ENCODE data around the gene GUCA2B.

GUCA2B gene

DNA sequence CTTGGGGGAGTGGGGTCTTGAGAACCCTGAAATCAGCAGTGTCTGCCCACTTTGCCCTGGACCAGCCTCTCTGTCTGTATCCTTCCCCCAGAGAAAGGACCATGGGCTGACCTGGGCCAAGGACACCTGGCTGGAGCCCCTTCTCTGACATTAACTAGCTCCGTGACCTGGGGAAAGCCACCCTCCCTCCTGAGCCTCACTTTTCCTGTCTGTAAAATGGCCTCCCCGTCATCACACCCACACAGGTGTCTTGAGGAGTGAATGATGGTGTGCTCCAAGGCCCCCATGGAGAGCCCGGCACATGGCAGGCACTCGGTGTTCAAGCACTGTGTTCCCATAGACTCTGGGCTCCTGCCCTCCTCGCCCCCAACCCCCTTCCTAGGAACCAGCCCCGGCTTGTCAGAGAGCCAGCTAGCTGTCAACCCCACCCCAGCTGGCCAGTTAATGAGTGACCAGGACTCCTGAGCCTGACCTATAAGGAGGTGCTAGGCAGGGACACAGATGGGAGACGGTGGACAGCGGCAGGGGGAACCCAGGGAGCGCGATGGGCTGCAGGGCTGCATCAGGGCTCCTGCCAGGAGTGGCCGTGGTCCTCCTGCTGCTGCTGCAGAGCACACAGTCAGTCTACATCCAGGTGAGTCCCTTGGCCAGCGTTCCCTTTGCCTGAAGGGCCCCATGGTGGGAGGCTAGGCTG lies at the start of gene GUCA2B:
Gene GUCA2B, plus strand, starts transcription at position 504 of the 694 bp plus-strand sequence. Its CDS starts 41 bp downstream, at position 545.
- no peak for DNase-seq (ENCODE audit: low spot score)

DNA sequence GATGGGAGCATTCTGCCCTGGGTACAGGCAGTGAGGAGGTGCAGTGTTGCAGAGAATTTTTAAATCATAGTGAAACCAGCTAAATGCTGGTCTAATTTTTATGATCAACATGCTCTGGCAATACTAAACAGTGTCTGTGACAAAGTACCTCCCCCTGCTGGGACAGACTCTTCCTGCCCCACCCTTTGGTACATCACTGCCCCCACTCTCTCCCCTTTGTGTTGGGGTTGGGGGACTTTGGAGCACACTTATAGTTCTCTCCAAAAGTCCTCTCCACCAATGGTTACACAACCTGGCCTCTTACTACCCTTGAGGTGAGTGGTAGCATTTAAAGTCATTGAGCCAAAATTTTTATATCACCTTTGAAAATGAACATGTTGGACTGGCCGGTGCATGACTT lies 48.2 kb upstream of the GUCA2B start:
- no peak for DNase-seq (ENCODE audit: low spot score)

DNA sequence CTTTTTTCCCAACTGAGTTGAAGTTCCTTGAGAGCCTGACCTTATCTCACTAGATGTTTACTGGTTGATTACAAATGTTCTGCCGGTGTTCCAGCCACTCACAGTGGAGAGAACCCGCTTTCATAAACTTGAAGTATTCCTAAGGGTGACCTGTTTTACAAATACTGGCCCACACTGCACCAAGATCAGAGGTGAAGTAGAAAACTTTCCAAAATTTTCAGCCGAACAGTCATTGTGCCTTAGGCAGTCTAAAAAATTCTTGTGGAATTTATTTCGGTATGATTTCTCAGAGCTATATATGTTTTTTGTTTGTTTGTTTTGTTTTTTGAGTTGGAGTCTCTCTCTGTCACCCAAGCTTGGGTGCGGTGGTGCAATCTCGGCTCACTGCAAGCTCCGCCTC lies 44.9 kb upstream of the GUCA2B start:
- DNase-seq (ENCODE audit: low spot score): no peak

DNA sequence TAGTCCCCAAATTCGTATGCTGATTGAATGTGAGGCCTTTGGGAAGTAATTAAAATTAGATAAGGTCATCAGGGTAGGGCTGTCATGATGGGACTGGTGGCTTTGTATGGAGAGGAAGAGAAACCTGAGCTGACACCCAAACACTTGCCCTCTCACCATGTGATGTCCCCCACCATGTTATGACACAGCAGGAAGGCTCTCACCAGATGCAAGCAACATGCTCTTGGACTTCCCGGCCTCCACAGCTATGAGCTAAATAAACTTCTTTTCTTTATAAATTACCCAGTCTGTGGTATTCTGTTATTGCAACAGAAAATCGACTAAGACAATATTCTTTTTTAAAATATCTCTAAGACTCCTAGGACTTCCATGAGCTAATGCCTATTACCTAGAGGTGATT lies 43.6 kb upstream of the GUCA2B start:
- DNase-seq (ENCODE audit: low spot score): no peak

DNA sequence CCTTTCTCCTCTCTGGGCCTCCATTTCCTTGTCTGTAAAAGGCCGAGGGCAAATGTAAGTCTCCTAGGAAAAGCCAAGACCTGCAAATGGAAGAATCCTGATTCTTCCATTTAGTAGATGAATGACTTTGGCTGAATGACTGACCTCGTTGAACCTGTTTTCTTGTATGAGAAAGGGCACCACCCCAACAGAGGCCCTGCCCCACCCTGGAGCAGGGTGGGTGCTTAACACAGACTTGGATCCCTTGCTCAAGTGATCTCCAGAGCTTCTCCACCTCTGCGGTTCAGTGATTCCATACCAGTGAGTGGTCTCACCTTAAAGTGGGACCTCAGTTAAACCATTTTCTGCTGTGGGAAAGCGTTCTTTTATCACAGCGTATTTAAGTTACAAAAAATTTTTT lies 39.0 kb upstream of the GUCA2B start:
- no peak for DNase-seq (ENCODE audit: low spot score)

DNA sequence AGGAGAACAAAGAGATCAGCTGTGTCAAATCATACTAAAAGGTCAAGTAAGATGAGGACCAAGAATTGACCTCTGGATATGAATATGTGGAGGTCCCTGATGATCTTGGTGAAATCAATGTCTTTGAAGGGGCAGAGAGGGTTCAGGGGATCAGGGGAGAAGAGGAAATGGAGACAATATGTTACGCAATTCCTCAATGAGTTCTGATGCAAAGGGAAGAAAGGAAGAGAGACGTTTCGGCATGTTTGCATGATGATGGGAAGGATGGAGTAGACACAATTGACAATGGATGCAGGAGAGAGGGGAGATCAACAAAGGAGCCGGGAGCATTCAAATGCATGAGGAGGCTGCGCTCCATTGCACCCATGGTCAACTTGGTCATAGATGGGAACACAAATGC lies 36.0 kb upstream of the GUCA2B start:
- no peak for DNase-seq (ENCODE audit: low spot score)

DNA sequence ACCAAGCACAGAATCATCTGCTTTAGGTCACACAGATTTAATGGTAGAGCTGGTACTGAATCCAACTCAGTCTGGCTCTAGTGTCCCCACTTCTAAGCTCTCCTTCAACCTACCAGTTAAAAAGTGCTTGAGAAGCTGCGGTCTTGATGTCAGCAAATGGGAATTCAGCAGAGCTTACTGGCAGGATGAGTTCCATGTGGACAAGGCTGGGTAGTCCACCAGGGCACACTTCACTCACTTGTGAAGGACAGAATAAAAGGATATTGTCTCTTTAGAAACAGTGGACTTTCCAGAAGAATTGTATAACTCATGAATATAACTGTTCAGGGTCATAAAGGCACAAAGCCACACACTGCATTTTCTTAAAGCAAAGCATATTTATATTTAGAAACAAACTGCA lies 35.1 kb upstream of the GUCA2B start:
- DNase-seq (ENCODE audit: low spot score): no peak

DNA sequence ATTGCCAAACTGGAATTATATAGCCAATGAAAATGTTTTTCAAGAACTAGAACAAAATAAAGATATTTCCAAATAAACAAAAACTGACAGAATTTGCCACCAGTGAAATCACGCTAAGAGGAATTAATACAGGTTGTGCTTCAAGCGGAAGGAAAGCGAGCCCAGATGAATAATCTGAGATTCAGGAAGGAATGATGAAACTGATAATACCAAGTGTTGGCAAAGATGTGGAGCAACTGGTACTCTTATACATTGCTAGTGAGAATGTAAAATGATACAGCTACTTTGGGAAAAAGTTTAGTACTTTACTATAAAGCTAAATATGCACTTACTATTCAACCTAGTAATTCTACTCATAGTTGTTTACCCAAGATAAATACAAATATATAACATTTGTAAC lies 30.8 kb upstream of the GUCA2B start:
- no peak for DNase-seq (ENCODE audit: low spot score)

DNA sequence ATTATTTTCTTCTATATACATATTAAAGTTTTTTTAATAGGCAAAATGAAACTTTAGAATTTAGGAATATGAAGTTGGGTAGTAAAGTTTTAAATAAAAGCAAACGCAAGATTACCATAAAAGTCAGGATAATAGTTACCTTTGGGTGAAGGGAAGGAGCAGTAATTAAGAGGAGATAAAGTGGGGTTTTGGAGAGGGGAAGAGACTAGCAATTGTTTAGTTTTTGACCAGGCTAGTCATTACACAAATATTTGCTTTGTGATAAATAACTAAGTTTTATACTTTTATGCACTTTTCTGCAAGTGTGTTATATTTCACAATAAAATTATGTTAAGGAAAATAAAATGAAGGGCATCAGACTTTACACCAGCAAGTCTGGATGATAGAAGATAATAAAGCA lies 27.7 kb upstream of the GUCA2B start:
- no peak for DNase-seq (ENCODE audit: low spot score)

DNA sequence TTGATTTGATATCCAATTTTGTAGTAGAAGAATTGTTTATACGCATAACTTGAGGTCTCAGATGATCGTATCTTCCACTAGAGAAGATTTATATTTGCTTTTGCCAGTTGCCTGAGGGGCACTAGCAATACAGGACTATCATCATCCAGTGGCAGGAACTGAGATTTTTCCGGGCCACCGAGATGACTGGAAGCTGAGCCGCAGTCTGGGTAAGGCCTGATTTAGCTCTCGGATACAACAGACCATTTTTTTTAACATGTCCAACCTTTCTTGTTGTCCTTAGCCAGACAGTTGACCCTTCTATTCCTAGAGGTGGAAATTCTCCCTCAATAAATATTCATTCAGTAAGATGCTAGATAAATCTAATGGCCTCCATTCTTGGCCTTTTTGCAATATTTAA lies 25.4 kb upstream of the GUCA2B start:
- no peak for DNase-seq (ENCODE audit: low spot score)

DNA sequence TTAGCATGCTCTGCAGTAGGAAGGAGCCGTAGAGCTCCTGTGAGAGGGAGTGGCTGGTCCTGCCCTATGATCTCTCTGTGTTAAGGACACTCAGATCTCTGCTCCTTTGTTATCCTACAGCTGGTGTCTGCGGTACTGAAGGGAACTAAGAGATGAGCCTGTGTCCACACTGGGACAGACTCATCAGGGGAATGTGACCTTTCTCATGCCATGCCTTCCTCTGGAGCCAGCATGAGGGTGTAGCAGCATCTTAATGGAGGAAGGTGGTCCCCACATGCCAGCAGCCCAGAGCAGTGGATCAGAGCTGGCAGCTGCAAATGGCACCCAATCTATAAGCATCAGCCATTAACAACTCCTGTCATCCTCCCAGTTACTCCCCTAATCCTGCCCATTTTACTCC lies 24.7 kb upstream of the GUCA2B start:
- DNase-seq (ENCODE audit: low spot score): no peak

DNA sequence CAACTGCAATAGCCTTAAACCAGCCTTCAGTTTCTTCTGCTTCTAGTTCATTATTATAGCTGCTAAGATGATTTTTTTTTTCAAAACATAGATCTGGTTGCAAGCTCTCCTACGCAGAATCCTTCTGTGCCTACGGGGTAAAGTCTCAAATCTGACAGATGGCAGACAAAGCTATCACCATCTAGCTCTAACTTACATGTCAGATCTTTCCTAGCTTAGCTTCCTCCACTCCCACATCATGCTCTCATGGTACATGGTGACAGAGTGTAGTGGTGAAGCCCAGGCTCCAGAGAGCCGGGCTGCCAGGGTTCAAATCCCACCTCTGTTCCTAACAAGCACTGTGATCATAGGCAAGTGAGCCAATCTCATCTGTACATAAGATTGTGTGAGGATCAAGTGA lies 24.2 kb upstream of the GUCA2B start:
- no peak for DNase-seq (ENCODE audit: low spot score)

DNA sequence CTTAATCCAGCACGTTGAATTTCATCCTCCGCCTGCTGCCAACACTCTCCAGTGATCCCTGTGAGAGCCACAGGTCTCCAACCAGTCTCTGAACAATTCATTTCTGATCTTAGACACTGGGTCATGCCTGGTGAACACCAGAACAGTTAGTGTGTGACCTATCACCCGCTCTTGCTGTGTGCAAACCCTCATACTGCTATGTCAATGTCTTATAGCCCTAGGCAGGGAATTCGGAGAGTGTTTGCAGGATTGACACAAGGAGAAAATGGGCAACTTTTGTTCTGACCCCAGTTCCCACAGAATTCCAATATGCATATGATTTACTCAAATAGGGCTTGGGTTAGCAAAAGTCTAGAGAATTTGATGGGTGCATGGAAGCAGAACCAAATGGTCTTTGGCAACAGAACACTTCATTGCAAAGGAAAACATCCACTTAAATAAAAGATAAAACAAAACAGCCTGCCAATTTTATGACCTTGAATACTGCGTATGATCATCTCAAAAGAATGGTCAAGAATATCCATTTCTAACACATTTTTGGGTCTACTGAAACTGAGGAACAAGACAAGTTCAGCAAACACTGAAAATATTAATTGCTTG lies 23.0 kb upstream of the GUCA2B start:
- DNase-seq (ENCODE audit: low spot score): no peak

DNA sequence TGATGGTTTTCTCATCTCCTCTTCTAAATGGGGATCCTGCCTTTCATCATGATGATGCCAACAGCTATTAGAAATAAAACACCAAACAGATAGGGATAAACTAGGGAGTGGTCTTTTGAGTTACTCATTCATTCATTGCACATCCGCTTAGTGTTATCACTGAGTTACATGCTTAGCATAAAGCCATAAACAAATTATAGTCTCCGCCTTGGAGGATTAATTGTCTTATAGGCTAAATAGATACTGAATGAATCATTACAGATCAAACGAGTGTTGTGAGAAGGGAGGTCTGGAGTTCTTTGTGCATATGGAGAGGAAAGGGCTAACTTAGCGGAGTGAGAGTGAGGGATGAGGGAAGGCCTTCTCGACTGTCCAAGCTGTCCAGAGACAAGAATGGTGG lies 19.8 kb upstream of the GUCA2B start:
- DNase-seq (ENCODE audit: low spot score): no peak

DNA sequence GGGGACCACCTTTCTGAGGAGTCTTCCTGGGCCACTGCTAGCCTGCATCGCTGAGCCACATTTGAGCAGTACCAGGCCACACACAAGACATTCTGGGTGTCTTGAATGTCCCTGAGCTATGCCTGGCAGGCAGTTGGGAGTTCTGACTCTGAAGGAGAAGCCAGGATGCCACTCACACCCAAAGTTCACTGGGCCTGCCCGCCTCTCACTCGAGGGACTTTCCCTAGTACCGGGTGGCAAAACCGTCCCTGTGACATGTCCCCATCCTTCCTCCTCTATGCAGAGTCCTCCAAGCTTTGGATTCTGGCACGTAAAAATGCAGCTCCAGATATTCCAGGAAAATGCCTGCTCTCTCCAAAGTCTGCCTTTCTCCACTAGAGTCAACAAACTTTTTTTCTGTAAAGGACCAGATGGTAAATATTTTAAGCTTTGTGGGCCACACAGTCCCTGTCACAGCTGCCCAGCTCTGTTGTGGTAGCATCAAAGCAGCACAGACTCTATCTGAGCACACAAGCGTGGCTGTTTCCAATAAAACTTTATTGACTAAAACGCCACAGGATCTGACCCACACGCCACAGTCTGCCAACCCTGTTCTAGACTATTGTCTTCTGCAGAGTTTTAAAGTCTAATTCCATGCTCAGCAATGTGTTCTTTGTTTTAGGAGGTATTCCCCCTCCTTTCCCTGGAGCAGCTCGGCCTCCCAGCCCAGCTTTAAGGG lies 19.2 kb upstream of the GUCA2B start:
- DNase-seq (ENCODE audit: low spot score): no peak

DNA sequence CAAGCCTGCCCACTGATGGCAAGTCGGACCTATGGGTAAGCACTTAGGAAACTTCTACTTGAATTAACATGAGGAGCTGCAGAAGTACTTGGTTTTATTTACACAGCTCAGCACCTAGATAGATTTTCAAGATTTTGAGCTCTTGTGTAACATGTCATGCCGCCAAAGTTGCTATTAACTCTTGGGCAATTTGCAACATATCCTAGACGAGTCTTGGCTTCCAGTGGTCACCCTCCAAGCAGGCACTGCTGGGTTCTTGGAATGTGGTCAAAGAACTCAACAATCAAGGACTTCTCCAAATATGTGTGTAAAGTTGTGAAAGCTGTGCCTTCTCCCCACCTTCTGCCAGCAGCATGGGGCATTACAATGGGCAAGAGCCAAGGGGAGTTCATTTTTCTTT lies 17.8 kb upstream of the GUCA2B start:
- no peak for DNase-seq (ENCODE audit: low spot score)

DNA sequence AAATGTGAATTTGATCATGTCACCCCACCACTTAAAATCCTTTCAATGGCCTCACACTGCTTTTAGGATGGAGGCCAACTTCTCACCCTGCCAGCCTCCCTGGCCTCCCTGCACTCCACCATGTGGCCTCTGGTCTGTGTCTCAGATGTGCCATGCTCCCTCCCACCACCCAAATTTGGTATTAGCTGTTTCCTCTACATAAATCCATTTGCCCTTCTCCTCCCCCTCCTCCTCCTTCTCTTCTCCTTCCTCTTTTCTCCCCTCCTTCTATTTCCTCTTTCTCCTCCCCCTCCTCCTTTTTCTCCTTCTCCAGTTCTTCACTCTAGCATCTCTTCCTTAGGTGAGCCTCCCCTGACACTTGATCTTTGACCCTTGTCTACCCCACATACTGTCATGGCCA lies 16.7 kb upstream of the GUCA2B start:
- DNase-seq (ENCODE audit: low spot score): no peak

DNA sequence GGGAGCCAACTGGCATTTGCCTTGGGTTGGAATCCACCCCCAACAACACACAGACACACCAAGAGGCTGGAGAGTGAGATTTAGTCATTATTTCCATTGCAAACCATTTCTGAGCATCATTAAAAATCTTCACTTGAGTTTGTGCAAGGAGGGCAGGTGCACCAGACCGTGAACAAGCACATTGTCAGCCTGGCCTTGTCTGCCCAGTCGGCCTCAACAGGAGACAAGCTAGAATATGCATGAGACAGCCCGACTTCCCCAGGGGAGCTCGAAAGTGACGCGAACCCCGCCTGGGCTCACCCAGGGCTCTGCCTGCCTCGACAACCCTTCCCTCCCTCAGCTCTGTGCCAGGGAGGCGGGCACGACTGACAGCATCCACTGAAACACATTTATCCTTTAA lies 15.4 kb upstream of the GUCA2B start:
- DNase-seq (ENCODE audit: low spot score): peak; percentile 38

DNA sequence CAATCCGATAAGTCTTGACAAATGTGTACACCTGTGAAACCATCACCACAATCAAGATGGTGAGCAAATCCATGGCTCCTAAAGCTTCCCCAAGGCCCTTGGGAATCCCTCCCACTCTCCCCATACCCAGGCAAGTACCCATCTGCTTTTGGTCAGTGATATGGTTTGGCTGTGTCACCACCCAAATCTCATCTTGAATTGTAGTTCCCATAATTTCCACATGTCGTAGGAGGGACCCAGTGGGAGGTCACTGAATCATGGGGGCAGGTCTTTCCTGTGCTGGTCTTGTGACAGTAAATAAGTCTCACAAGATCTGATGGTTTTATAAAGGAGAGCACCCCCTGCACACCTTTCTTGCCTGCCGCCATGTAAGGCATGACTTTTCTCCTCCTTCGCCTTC lies 14.6 kb upstream of the GUCA2B start:
- DNase-seq (ENCODE audit: low spot score): peak; percentile 14

DNA sequence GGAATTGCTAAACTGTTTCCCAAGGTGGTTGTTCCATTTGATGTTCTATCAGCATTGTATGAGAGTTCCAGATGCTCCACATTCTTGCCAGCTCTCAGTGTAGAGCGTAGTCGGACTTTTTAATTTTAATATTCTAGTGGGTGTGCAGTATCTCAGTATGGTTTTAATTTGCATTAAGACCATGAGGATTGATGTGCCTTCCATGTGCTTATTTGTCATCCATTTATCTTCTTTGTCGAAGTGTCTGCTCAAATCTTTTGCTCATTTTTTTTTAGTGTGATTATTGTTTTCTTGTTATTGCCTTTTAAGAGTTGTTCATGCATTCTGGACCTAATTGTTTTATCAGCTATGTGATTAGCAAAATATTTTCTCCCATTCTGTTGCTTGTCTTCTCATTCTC lies 13.8 kb upstream of the GUCA2B start:
- no peak for DNase-seq (ENCODE audit: low spot score)

DNA sequence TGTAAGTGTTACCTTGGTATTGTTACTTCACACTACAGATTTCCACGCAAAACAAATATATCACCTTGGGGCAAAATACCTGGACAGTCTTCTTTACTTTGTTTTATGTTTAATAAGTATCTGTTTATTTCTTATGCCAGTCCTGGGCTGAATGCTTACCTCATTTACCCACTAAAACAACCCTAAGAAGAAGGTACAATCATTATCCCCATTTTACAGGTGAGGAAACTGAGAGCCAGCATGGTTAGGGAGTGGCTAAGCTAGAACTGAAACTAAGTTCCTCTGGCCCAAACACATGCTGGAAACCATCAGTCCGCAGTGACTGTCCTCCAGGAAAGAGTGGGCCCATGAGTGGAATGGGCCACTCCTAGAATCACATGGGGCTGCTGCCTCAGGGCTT lies 13.0 kb upstream of the GUCA2B start:
- DNase-seq (ENCODE audit: low spot score): no peak

DNA sequence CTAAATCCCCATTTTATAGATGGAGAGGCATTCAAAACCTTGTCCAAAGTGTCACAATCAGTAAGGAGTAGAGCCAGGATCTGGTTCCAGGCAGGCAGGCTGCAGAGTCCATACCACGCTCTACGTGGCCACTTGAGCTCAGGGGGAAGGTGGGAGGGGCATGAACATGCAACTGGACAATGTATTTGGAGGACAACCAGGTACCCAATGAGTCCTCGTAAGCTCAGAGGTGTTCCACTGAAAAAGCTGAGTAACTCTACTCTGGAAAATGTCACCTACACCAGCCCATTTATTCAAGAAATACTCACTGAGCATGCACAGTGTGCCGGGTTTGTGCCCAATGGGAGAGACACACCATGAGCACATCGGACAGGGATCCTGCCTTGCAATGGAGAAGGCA lies 11.2 kb upstream of the GUCA2B start:
- peak; percentile 24 for DNase-seq (ENCODE audit: low spot score)

DNA sequence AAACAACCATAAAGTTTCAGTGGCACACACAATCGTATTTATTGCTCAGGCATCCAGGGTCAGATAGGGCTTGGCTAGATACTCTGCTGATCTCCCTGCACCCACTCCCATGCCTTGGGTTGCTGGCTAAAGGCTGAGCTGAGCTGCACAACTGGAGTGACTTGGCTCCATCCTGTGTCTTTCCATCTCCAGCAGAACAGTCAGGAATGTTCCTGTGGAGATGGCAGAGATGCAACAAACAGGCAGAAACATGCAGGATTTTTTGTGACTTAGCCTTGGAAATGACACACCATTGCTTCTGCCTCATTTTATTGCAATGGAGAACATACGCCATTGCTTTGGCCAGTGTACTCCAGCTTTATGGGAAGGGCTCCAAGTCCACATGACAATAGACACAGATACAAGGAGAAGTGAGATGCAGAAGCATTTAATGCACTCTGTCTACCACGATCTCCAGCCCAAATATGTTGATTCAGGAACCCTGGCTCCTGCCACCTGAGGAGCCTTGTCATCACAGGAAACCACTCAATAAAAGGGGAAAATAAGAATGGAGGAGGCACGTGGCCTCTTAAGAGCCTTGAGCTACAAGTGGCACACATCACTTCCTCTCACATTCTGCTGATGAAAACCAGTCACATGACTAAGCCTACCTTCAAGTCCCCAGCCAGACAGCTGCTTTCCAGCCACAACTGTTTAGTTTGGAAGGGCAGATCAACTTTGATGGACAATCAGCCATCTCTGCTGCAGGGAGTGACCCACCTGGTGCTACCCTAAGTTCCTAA lies 10.1 kb upstream of the GUCA2B start:
- DNase-seq (ENCODE audit: low spot score): no peak
